Suppressor macrophage treated with lipopolysaccharide for 1 hour (primary cell): ENCODE measurements around the gene CXCL5.
"Not testable (repeated sequence)": the region's sequence is repeated elsewhere in the genome, so short reads cannot be mapped to it uniquely, and the experiment has no call there.

ENCODE experiments used
- DNase-seq, 3 donors: peaks; one replicate each; pipeline ENCODE4 v3.0.0-alpha.2; 2020 to 2022

CXCL5 gene

GRCh38 chr4:74014332-74014731, 15.9 kb upstream of the CXCL5 start:
- DNase-seq: no peak

GRCh38 chr4:74013264-74013663, 14.8 kb upstream of the CXCL5 start:
- DNase-seq: peak; percentile 36 to 58 (median 53)

GRCh38 chr4:74012130-74012529, 13.7 kb upstream of the CXCL5 start:
- no peak for DNase-seq

GRCh38 chr4:74009307-74009706, 10.8 kb upstream of the CXCL5 start:
- no peak for DNase-seq

- DNase-seq: peak in 1 of 3 donors; percentile 41
These were observed 7.6 kb upstream of the CXCL5 start for GRCh38 chr4:74006009-74006476.

GRCh38 chr4:74005528-74005927, 7.1 kb upstream of the CXCL5 start:
- DNase-seq: no peak

GRCh38 chr4:74004668-74005067, 6.2 kb upstream of the CXCL5 start:
- DNase-seq: no peak

GRCh38 chr4:74000301-74000700, 1.8 kb upstream of the CXCL5 start:
- no peak for DNase-seq

GRCh38 chr4:73992050-73992449, 6.4 kb downstream of the CXCL5 start:
- DNase-seq: no peak

- no peak for DNase-seq
These were observed 6.8 kb downstream of the CXCL5 start for GRCh38 chr4:73991742-73992000.

GRCh38 chr4:73990988-73991741, 7.3 kb downstream of the CXCL5 start:
- peak in 1 of 3 donors; percentile 46 for DNase-seq

GRCh38 chr4:73989928-73990327, 8.5 kb downstream of the CXCL5 start:
- no peak for DNase-seq

GRCh38 chr4:73989031-73989430, 9.4 kb downstream of the CXCL5 start:
- DNase-seq: no peak

GRCh38 chr4:73988061-73988460, 10.4 kb downstream of the CXCL5 start, which contains the start of gene PPBP:
TSS of gene PPBP (minus strand) at chr4:73988190. CDS start at chr4:73988103, 87 bp downstream.
- peak in 1 of 3 donors; percentile 39 for DNase-seq

GRCh38 chr4:73985528-73985852, 13.0 kb downstream of the CXCL5 start:
- DNase-seq: no peak

- DNase-seq: no peak
These were observed 13.5 kb downstream of the CXCL5 start for GRCh38 chr4:73984736-73985527.

- not testable (repeated sequence) for DNase-seq
These were observed 17.3 kb downstream of the CXCL5 start for GRCh38 chr4:73981175-73981574.

- no peak for DNase-seq
These were observed 19.0 kb downstream of the CXCL5 start for GRCh38 chr4:73979407-73979957.

- peak in 2 of 3 donors; percentile 37 to 48 for DNase-seq
These were observed 19.6 kb downstream of the CXCL5 start for GRCh38 chr4:73978886-73979285.

GRCh38 chr4:73976716-73977115, 21.8 kb downstream of the CXCL5 start:
- DNase-seq: no peak

- DNase-seq: no peak
These were observed 22.3 kb downstream of the CXCL5 start for GRCh38 chr4:73976217-73976616.

- no peak for DNase-seq
These were observed 24.1 kb downstream of the CXCL5 start for GRCh38 chr4:73974352-73974751.

GRCh38 chr4:73970945-73971344, 27.5 kb downstream of the CXCL5 start:
- DNase-seq: no peak

- DNase-seq: no peak
These were observed 28.5 kb downstream of the CXCL5 start for GRCh38 chr4:73970011-73970410.
